ENCODE measurements around the gene SH3TC1. TPM values are rescaled to one million over a fixed set of nuclear protein-coding genes. Genes with fewer than 3 reads are reported as not detected.

The SH3TC1 gene
- total RNA-seq, 8 experiments from 2014 or later: 0.96 to 22.2 (median 3.6) TPM

- in situ Hi-C loops (cut with MboI; ENCODE audit: low pct_unique_long_range_greater_than_20kb in 2 of 9, low sequenced_read_pairs in 9 of 9, unreplicated experiment in 9 of 9): loop anchor here in 1 of 9 experiments (25.0 kb wide), 1 partner anchor 184 kb away; no protein-coding TSS in a partner anchor
- Histone ChIP-seq H3K4me3 (no peak overlapping the region), H3K4me1 (replicated peaks in 1 of 2) (peaks cover 13 to 21% of the 10 kb centered on the region in 2 donors), H3K27ac (no peak overlapping the region)
- WGBS, 10 experiments: 20 to 97% (median 82%) methylated on average over 2 to 7 of the region's 39 CpGs; no CpG with 5 or more reads in 6 of the 10 experiments
- peak; percentile 24 to 64 (median 50) for ATAC-seq (replicated peaks in 6 of 8)
These were observed 29.5 kb downstream of the SH3TC1 start for GRCh38 chr4:8228319-8229250.

DNA sequence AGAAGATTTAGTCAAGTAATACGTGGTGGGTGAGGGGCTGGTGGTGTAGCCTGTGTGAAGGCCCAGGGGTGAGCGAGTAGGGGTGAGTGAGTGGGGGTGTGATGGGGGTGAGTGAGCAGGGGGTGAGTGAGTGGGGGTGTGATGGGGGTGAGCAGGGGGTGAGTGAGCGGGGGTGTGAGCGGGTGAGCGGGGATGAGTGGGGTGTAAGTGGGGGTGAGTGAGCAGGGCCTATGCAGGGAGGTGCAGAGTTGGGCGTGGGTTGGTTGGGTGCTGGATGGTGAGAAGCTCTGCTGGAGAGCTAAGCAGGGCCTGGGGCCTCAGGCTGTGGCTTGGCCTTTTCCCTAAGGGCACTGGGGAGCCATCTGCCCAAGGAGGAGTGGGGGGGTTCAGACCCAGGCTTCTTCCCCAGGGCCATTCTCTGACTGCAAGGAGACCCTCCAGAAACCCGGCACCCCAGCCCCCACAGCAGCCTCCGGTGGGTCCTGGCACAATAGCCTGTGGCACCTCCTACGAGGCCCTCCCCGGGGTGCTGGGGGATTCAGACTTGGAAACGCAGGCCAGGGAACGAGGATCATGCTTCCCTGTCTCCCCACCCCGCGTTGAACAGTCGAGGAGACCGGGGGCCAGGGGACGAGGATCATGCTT is 30.4 kb downstream of the SH3TC1 start:
- no peak overlapping the region for H3K27ac ChIP-seq
- in situ Hi-C loops (cut with MboI; ENCODE audit: low pct_unique_long_range_greater_than_20kb in 2 of 9, low sequenced_read_pairs in 9 of 9, unreplicated experiment in 9 of 9): loop anchor here in 1 of 9 experiments (25.0 kb wide), 1 partner anchor 183 kb away; no protein-coding TSS in a partner anchor
- no peak overlapping the region for H3K4me3 ChIP-seq
- ATAC-seq (replicated peaks in 6 of 8): no peak
- 80 to 100% methylated on average over 1 to 2 of the region's 17 CpGs; no CpG with 5 or more reads in 8 of the 10 experiments for WGBS, 10 experiments
- peaks cover 13 to 21% of the 10 kb centered on the region in 2 donors for H3K4me1 ChIP-seq (replicated peaks in 1 of 2)

DNA sequence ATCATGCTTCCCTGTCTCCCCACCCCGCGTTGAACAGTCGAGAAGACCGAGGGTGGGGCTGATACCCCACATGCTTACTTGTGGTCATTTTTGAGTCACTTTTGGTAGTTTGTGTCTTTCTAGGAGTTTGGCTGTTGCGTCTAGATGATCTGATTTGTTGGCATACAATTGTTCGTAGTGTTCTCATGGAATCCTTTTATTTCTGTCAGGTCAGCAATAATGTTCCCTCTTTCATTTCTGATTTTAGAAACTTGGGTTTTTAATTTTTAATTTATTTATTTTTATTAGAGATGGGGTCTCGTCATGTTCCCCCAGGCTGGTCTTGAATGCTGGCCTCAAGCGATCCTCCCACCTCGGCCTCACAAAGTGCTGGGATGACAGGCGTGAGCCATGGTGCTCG is 30.9 kb downstream of the SH3TC1 start:
- in situ Hi-C loops (cut with MboI; ENCODE audit: low pct_unique_long_range_greater_than_20kb in 2 of 9, low sequenced_read_pairs in 9 of 9, unreplicated experiment in 9 of 9): loop anchor here in 1 of 9 experiments (25.0 kb wide), 1 partner anchor 182 kb away; no protein-coding TSS in a partner anchor

DNA sequence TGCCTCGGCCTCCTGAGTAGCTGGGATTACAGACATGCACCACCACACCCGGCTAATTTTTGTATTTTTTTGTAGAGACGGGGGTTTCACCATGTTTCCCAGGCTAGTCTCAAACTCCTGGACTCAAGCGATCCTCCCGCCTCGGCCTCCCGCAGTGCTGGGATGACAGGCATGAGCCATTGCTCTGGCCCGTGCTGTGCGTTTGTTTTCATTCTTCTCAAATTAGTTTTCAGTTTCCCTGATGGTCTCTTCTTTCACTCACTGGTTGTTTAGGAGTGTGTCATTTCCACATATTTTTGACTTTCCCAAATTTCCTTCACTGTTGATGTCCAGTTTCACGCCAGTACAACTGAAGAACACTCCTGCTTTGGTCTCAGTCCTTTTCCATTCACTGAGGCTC is 31.8 kb downstream of the SH3TC1 start:
- peaks cover 7 to 14% of the 10 kb centered on the region in 2 donors for H3K4me1 ChIP-seq (replicated peaks in 1 of 2)
- no peak overlapping the region for H3K27ac ChIP-seq
- no peak for ATAC-seq (replicated peaks in 6 of 8)
- 70 to 100% (median 92%) methylated on average over 1 to 9 of the region's 10 CpGs; no CpG with 5 or more reads in 1 of the 10 experiments for WGBS, 10 experiments
- in situ Hi-C loops (cut with MboI; ENCODE audit: low pct_unique_long_range_greater_than_20kb in 2 of 9, low sequenced_read_pairs in 9 of 9, unreplicated experiment in 9 of 9): loop anchor here in 1 of 9 experiments (25.0 kb wide), 1 partner anchor 181 kb away; no protein-coding TSS in a partner anchor
- no peak overlapping the region for H3K4me3 ChIP-seq

More for the DNA sequence above, 30.9 kb downstream of the SH3TC1 start:
- Histone ChIP-seq H3K27ac (no peak overlapping the region), H3K4me1 (replicated peaks in 1 of 2) (peaks cover 13 to 21% of the 10 kb centered on the region in 2 donors), H3K4me3 (no peak overlapping the region)
- WGBS, 10 experiments: 91 to 100% (median 96%) methylated on average over 2 to 7 of the region's 11 CpGs; no CpG with 5 or more reads in 2 of the 10 experiments
- no peak for ATAC-seq (replicated peaks in 6 of 8)

GRCh38 chr4:8231551-8232049 is 32.5 kb downstream of the SH3TC1 start:
- Histone ChIP-seq H3K4me1 (replicated peaks in 1 of 2) (peaks cover under 1 to 7% of the 10 kb centered on the region in 2 donors), H3K4me3 (no peak overlapping the region), H3K27ac (no peak overlapping the region)
- in situ Hi-C loops (cut with MboI; ENCODE audit: low pct_unique_long_range_greater_than_20kb in 2 of 9, low sequenced_read_pairs in 9 of 9, unreplicated experiment in 9 of 9): loop anchor here in 1 of 9 experiments (25.0 kb wide), 1 partner anchor 181 kb away; no protein-coding TSS in a partner anchor
- 66 to 93% (median 86%) methylated on average over 3 to 10 of the region's 21 CpGs; no CpG with 5 or more reads in 6 of the 10 experiments for WGBS, 10 experiments
- ATAC-seq (replicated peaks in 6 of 8): no peak

DNA sequence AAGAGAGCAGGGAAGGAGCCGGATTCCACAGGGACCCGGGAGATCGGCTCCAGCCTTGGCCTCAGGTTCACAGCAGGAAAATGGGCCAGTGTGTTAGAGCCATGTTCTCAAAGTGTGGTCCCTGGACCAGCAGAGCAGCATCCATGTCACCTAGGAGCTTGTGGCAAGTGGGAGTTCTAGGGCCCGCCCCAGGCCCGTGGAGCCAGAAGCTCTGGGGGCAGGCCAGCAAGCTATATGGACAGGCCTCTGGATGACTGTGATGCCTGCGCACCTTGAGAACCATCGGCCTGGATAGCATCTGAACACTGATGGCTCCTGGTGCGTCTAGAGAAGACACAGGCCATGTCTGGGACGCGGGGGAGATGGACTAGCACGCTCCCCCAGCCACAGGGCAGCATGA is 33.7 kb downstream of the SH3TC1 start:
- no peak for ATAC-seq (replicated peaks in 6 of 8)
- in situ Hi-C loops (cut with MboI; ENCODE audit: low pct_unique_long_range_greater_than_20kb in 2 of 9, low sequenced_read_pairs in 9 of 9, unreplicated experiment in 9 of 9): loop anchor here in 1 of 9 experiments (25.0 kb wide), 1 partner anchor 180 kb away; no protein-coding TSS in a partner anchor
- WGBS, 10 experiments: 60 to 100% (median 92%) methylated on average over 1 to 5 of the region's 11 CpGs; no CpG with 5 or more reads in 5 of the 10 experiments
- Histone ChIP-seq H3K27ac (no peak overlapping the region), H3K4me1 (replicated peaks in 1 of 2) (peaks cover 0 to 7% of the 10 kb centered on the region in 2 donors), H3K4me3 (no peak overlapping the region)

- no peak overlapping the region for H3K4me3 ChIP-seq
- 29 to 92% (median 82%) methylated on average over 1 to 4 of the region's 4 CpGs for WGBS, 10 experiments
- H3K4me1 ChIP-seq (replicated peaks in 1 of 2): peaks cover 6 to 7% of the 10 kb centered on the region in 2 donors
- no peak overlapping the region for H3K27ac ChIP-seq
- ATAC-seq (replicated peaks in 6 of 8): no peak
- in situ Hi-C loops (cut with MboI; ENCODE audit: low pct_unique_long_range_greater_than_20kb in 2 of 9, low sequenced_read_pairs in 9 of 9, unreplicated experiment in 9 of 9): loop anchor here in 1 of 9 experiments (25.0 kb wide), 1 partner anchor 178 kb away; no protein-coding TSS in a partner anchor
These were observed 34.8 kb downstream of the SH3TC1 start for GRCh38 chr4:8233672-8234484.

- 50 to 100% (median 83%) methylated on average over 1 of the region's 1 CpG; no CpG with 5 or more reads in 5 of the 10 experiments for WGBS, 10 experiments
- in situ Hi-C loops (cut with MboI; ENCODE audit: low pct_unique_long_range_greater_than_20kb in 2 of 9, low sequenced_read_pairs in 9 of 9, unreplicated experiment in 9 of 9): loop anchor here in 1 of 9 experiments (25.0 kb wide), 1 partner anchor 178 kb away; no protein-coding TSS in a partner anchor
- ATAC-seq (replicated peaks in 6 of 8): no peak
- no peak overlapping the region for H3K27ac ChIP-seq
- no peak overlapping the region for H3K4me3 ChIP-seq
- peaks cover 6% of the 10 kb centered on the region in 2 donors for H3K4me1 ChIP-seq (replicated peaks in 1 of 2)
These were observed 35.6 kb downstream of the SH3TC1 start for GRCh38 chr4:8234715-8235114.

- H3K27ac ChIP-seq: no peak overlapping the region
- ATAC-seq (replicated peaks in 6 of 8): no peak
- no peak overlapping the region for H3K4me3 ChIP-seq
- in situ Hi-C loops (cut with MboI; ENCODE audit: low pct_unique_long_range_greater_than_20kb in 2 of 9, low sequenced_read_pairs in 9 of 9, unreplicated experiment in 9 of 9): loop anchor here in 1 of 9 experiments (25.0 kb wide), 1 partner anchor 177 kb away; no protein-coding TSS in a partner anchor
- peaks cover 6% of the 10 kb centered on the region in 2 donors for H3K4me1 ChIP-seq (replicated peaks in 1 of 2)
- WGBS, 10 experiments: no CpG with 5 or more reads among the region's 13 CpGs
These were observed 36.1 kb downstream of the SH3TC1 start for GRCh38 chr4:8235224-8235623.

DNA sequence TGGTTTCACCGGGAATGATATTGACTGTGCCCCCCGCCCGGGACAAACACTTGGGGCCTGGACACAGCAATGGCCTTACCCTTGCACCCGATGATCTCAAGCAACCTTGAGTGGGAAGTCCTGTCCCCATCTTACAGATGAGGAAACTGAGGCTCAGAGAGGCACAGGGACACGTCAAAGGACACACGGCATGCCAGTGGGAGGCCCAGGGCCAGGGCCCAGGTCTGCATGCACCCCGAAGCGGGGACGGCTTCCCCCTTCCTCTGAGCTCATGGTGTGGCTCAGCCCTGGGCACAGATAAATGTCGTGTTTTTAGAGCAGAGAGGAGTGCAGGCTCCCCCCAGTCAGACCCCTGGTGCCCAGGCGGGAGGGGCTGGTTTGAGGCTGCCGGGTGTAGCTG is 36.6 kb downstream of the SH3TC1 start:
- WGBS, 10 experiments: 0 to 100% (median 67%) methylated on average over 1 to 3 of the region's 12 CpGs; no CpG with 5 or more reads in 4 of the 10 experiments
- in situ Hi-C loops (cut with MboI; ENCODE audit: low pct_unique_long_range_greater_than_20kb in 2 of 9, low sequenced_read_pairs in 9 of 9, unreplicated experiment in 9 of 9): loop anchor here in 1 of 9 experiments (25.0 kb wide), 1 partner anchor 177 kb away; no protein-coding TSS in a partner anchor
- peaks cover 6% of the 10 kb centered on the region in 2 donors for H3K4me1 ChIP-seq (replicated peaks in 1 of 2)
- H3K27ac ChIP-seq: no peak overlapping the region
- no peak overlapping the region for H3K4me3 ChIP-seq
- no peak for ATAC-seq (replicated peaks in 6 of 8)

GRCh38 chr4:8236106-8236919 is 37.2 kb downstream of the SH3TC1 start:
- Histone ChIP-seq H3K27ac (no peak overlapping the region), H3K4me1 (replicated peaks in 1 of 2) (peaks cover 6% of the 10 kb centered on the region in 2 donors), H3K4me3 (no peak overlapping the region)
- no peak for ATAC-seq (replicated peaks in 6 of 8)
- WGBS, 10 experiments: 33 to 92% (median 69%) methylated on average over 1 to 6 of the region's 24 CpGs; no CpG with 5 or more reads in 6 of the 10 experiments
- in situ Hi-C loops (cut with MboI; ENCODE audit: low pct_unique_long_range_greater_than_20kb in 2 of 9, low sequenced_read_pairs in 9 of 9, unreplicated experiment in 9 of 9): loop anchor here in 1 of 9 experiments (25.0 kb wide), 1 partner anchor 176 kb away; no protein-coding TSS in a partner anchor

Data from motor neuron (in vitro differentiated cells).